Adrenal gland (tissue), 12 donors: ENCODE data around the gene DIO3. TPM values are rescaled to one million over a fixed set of nuclear protein-coding genes. Genes with fewer than 3 reads are reported as not detected.

ENCODE experiments used
- DNase-seq, 7 donors: peaks; one replicate each; pipeline ENCODE4 v3.0.0-alpha.2; 2019 to 2020
- H3K27ac ChIP-seq, 5 donors: fragments of 200-600 bp; sonication (generic) in 4 of 5; 1 replicate in 3 of 5; 2 replicates in 2 of 5; pipeline versions ENCODE4 v1.5.1 to v1.8.0; 2016 to 2020; ENCODE audit warnings: mild to moderate bottlenecking in 1 of 5
- H3K27me3 ChIP-seq: fragments of 200-600 bp; 2 replicates; pipeline ENCODE4 v1.8.0; 2021
- H3K36me3 ChIP-seq, 2 donors: fragments of 200-600 bp; replicated peaks in 1 of 2; 1 replicate in 1 of 2; 2 replicates in 1 of 2; pipeline versions ENCODE4 v1.5.1 to v1.8.0; 2018 to 2022
- H3K4me1 ChIP-seq, 2 donors: fragments of 200-600 bp; replicated peaks in 1 of 2; 1 replicate in 1 of 2; 2 replicates in 1 of 2; pipeline versions ENCODE4 v1.5.1 to v1.8.0; 2018 to 2021
- H3K4me3 ChIP-seq, 4 donors: fragments of 200-600 bp; sonication (generic) in 3 of 4; one replicate each; pipeline ENCODE4 v1.5.1; 2016 to 2018
- H3K9me3 ChIP-seq, 3 donors: fragments of 200-600 bp; sonication (generic) in 1 of 3; replicated peaks in 1 of 3; 1 replicate in 2 of 3; 2 replicates in 1 of 3; pipeline versions ENCODE4 v1.5.1 to v1.8.0; 2016 to 2021
- POLR2A ChIP-seq, 2 donors: fragments of 450-650 bp; IDR thresholded peaks; one replicate each; pipeline ENCODE4 v1.6.1; 2017; ENCODE audit warnings: antibody characterized with exemption in 2 of 2, mild to moderate bottlenecking in 2 of 2, moderate library complexity in 1 of 2
- WGBS, 4 donors: extraction: QIAGEN DNeasy Blood & Tissue Kit in 2 of 4; methylation state at CpG; one replicate each; pipeline versions ENCODE4 v1.1.5 to v1.1.7; 2013 to 2017; 5-methylcytosine and 5-hydroxymethylcytosine counted together
- intact Hi-C, 2 donors: fragments of 100-400 bp; cut with DNase I; formaldehyde crosslinking; loops; one replicate each; pipeline versions ENCODE4 v1.14.1 to v1.15.0; 2022 to 2023
- polyA plus RNA-seq, 3 donors: library from polyadenylated mRNA; stranded (reverse); fragments of 200-250 nt in 2 of 3; fragments of 350-450 nt in 1 of 3; fragmentation: Illumina TruSeq in 1 of 3; extraction: RNeasy Lipid Tissue Mini Kit (QIAGEN cat#74804) in 1 of 3; gene quantifications; one replicate each; pipeline ENCODE4 v1.2.3, GENCODE V29; 2013 to 2014
- total RNA-seq, 9 donors: library from RNA; depleted of rRNA in 4 of 9; stranded (reverse); fragments of >200 nt in 4 of 9; fragments of 120-200 nt in 1 of 9; fragmentation: NEBNext Ultra II Directional in 1 of 9; extraction: Animal tissue kit (Norgen Biotek cat#: 25700) in 1 of 9; gene quantifications; one replicate each; pipeline versions ENCODE4 v1.1.0 to v1.2.4, GENCODE V29; 2013 to 2023
- TF ChIP-seq, protein P1 (sequence below), 6 experiments: fragments of 450-650 bp in 4 of 6; fragments of 200-600 bp in 2 of 6; sonication (generic) in 1 of 6; IDR thresholded peaks; 1 replicate in 5 of 6; 2 replicates in 1 of 6; pipeline versions ENCODE4 v1.5.1 to v1.8.0; 2016 to 2021; ENCODE audit warnings: antibody characterized with exemption in 6 of 6, mild to moderate bottlenecking in 2 of 6, moderate library complexity in 1 of 6
- donor health status: healthy with polysubstance abuse.
- donor health status: Bipolar disorder and iron deficiency.
- donor health status: DM: yes; HTN: yes; CAD: no.
- donor health status: DM: no; HTN: no; CAD: no.
- donor health status: DM: no; HTN: no; CAD: no.
- donor health status: DM: yes; HTN: yes; CAD: no.

DIO3 gene
- total and polyA plus RNA-seq, 12 donors = 0.16 to 1.8 (median 0.27) TPM; not detected in 3

DNA sequence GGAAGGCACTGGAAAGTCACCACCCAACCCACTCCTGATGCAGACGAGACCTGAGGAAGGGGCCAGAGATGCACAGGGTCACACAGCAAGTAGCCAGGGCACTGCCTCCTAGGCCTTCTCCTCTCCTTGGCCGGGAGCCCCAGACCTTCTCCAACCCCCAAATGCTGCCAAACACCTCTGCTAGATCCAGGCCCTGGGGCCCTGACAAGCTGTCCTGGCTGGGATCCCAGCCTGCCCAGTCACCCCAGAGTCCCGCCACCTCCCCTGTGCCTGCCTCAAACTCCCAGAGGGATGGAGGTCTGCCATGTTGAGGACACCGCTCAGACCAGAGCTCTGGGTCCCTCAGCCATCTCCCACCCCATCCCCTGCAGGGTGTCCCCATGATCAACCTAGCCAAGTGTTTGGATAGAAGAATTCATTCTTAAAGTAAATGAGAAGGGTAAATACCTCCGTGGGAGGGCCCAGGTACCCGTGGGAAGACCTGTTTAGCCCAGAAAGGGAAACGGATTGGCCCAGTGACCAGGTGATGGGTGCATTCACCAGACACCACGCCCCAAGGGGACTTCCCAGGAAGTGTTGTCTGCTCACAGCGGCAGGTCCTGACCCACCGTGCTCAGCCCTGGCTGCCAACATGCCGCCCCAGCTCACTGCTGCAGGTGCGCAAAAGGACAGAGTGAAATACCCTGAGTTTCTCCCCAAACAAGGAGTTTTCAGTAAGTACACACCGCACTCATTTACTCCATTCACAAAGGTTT lies 4.6 kb upstream of the DIO3 start:
- H3K4me3 ChIP-seq = no peak overlapping the region
- H3K9me3 ChIP-seq = peaks cover 0 to 4% (median 0%) of the 10 kb centered on the region in 3 donors
- no peaks in the 10 kb centered on the region for H3K4me1 ChIP-seq
- no peak for TF ChIP-seq POLR2A (IDR thresholded peaks at IDR 0.05)
- TF ChIP-seq, protein P1, sequence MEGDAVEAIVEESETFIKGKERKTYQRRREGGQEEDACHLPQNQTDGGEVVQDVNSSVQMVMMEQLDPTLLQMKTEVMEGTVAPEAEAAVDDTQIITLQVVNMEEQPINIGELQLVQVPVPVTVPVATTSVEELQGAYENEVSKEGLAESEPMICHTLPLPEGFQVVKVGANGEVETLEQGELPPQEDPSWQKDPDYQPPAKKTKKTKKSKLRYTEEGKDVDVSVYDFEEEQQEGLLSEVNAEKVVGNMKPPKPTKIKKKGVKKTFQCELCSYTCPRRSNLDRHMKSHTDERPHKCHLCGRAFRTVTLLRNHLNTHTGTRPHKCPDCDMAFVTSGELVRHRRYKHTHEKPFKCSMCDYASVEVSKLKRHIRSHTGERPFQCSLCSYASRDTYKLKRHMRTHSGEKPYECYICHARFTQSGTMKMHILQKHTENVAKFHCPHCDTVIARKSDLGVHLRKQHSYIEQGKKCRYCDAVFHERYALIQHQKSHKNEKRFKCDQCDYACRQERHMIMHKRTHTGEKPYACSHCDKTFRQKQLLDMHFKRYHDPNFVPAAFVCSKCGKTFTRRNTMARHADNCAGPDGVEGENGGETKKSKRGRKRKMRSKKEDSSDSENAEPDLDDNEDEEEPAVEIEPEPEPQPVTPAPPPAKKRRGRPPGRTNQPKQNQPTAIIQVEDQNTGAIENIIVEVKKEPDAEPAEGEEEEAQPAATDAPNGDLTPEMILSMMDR (IDR thresholded peaks at IDR 0.05) = no peak
- WGBS, 4 donors = 80 to 88% (median 87%) methylated on average over 10 to 13 of the region's 13 CpGs
- intact Hi-C loops = no loop called here
- H3K27me3 ChIP-seq = peaks cover 28% of the 10 kb centered on the region
- H3K27ac ChIP-seq = no peak overlapping the region
- no peak for DNase-seq
- no peaks in the 10 kb centered on the region for H3K36me3 ChIP-seq

DNA sequence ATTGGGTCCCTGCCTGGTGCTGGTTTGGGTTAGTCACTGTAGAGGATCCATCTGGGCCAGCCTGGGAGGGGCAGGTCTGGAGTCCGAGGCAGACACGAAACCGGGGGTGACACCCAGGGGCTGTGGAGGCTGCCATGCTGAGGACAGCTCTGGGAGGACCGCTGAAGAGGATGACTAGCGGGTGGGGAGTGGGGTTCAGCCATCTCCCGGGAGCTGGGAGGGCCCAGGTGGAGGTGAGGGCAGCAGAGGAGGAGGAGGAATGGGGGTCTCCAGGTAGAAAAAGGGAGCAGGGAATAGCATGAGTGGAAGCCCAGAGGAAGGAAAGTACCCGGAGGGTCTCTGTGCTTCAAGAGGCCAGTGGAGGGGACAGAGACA lies 4.0 kb upstream of the DIO3 start:
- Histone ChIP-seq H3K4me3 (no peak overlapping the region), H3K27me3 (peaks cover 33% of the 10 kb centered on the region), H3K4me1 (no peaks in the 10 kb centered on the region), H3K36me3 (no peaks in the 10 kb centered on the region), H3K27ac (no peak overlapping the region), H3K9me3 (peaks cover 0 to 5% (median 0%) of the 10 kb centered on the region in 3 donors)
- no peak for TF ChIP-seq POLR2A (IDR thresholded peaks at IDR 0.05)
- TF ChIP-seq, protein P1 (IDR thresholded peaks at IDR 0.05) = no peak
- DNase-seq = no peak
- 82 to 89% (median 85%) methylated on average over 7 of the region's 7 CpGs for WGBS, 4 donors
- intact Hi-C loops = no loop called here

DNA sequence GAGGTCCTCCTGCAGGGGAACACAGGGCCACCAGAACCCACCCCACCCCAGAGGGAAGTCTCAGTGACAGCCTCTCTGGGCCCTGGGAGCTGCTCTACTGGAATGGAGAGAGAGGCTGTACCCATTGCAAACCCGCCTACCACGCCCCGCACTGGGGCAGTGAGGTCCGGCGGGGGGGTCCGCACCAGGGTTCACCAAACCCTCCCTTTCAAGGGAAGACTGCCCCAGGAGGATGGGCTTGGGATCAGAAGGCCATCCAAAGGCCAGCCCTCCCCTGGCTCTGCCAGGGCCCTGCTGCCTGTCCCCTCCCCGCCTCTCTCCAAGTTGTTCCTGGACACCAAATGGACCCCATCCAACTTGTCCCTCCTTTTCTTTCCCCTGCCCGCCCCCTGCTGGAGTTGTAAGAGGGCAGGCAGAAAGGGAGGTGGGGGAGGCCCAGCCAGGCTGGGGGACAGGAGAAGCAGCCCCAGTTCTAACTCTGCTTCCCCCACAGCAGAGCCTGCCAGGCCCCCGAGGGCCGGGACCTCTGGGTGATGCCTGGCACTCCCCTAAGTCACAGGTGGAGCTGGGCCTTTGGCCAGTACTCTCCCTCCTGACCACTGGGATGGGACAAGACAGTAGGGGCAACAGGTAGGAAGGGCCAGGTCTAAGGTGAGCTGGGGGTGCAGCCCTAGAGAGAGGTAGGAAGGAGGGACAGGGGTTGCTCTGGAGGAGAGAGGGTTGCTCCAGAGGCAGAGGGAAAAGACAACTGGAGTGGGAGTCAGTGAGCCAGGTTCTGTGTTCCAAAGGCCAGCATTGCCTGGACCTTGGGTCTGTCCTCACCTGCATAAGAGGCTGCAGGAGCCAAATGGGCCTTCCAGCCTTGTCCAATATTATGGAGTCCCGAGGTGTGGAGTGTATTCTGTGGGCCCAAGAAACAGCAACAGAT lies 3.2 kb upstream of the DIO3 start:
- peak in 2 of 7 donors; percentile 18 to 23 for DNase-seq
- H3K9me3 ChIP-seq = peaks cover 0 to 5% (median 0%) of the 10 kb centered on the region in 3 donors
- no peak for TF ChIP-seq POLR2A (IDR thresholded peaks at IDR 0.05)
- TF ChIP-seq, protein P1 (IDR thresholded peaks at IDR 0.05) = peak in 2 of 6 experiments; percentile 16 to 24
- 79 to 86% (median 83%) methylated on average over 2 to 11 of the region's 11 CpGs for WGBS, 4 donors
- H3K4me3 ChIP-seq = no peak overlapping the region
- intact Hi-C loops = no loop called here
- H3K4me1 ChIP-seq = no peaks in the 10 kb centered on the region
- no peaks in the 10 kb centered on the region for H3K36me3 ChIP-seq
- H3K27me3 ChIP-seq = peaks cover 41% of the 10 kb centered on the region
- no peak overlapping the region for H3K27ac ChIP-seq

DNA sequence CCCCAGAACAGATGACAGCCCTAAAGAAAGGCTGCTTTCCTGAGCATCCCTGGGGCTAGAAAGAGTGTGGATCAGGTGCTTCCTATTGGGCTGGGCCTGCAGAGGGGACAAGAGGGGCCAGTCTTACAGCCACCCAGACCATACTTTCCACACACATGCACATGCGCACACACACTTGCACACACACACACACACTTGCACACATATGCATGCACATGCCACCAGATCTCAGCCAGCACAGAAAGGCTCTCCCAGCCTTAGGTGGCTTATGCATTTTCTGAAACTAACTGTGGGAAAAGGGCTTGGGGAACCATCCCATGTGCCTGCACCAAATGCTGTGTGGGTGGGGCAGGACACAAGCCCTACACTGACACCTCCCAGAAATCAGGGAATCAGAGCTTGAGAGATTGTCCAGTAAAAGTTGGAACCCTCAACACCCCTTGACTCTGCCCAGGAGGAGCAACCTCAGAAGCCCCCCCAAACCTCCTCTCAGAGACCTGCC lies 2.5 kb upstream of the DIO3 start:
- WGBS, 4 donors = 78 to 96% (median 86%) methylated on average over 1 of the region's 1 CpG
- peaks cover 48% of the 10 kb centered on the region for H3K27me3 ChIP-seq
- H3K36me3 ChIP-seq = no peaks in the 10 kb centered on the region

More for the DNA sequence above, 2.5 kb upstream of the DIO3 start:
- H3K4me3 ChIP-seq = no peak overlapping the region
- no peak for DNase-seq
- no peak overlapping the region for H3K27ac ChIP-seq
- TF ChIP-seq, protein P1 (IDR thresholded peaks at IDR 0.05) = no peak
- TF ChIP-seq POLR2A (IDR thresholded peaks at IDR 0.05) = no peak
- peaks cover 0 to 5% (median 0%) of the 10 kb centered on the region in 3 donors for H3K9me3 ChIP-seq
- intact Hi-C loops = no loop called here
- no peaks in the 10 kb centered on the region for H3K4me1 ChIP-seq
